PC-9 (cell line): ENCODE measurements around the gene ADGRD1. TPM values are rescaled to one million over a fixed set of nuclear protein-coding genes. Genes with fewer than 3 reads are reported as not detected.
A peak's percentile ranks its signal among the peaks of the same experiment; 100 is the strongest.

ENCODE experiments used
- BruUV-seq: library from RNA; stranded (reverse); fragments of 400-500 nt; replicated peaks from 2 replicates; lab custom pipeline; 2021; lab: Mats Ljungman, UMichigan
- CTCF ChIA-PET: fragments of 300-600 bp; sonication (Branson Sonifier 250); formaldehyde crosslinking; loops from one replicate; lab custom pipeline; 2022; ENCODE audit warnings: antibody characterized with exemption; lab: Charles Lee
- POLR2A ChIA-PET: fragments of 300-600 bp; sonication (Branson Sonifier 250); formaldehyde crosslinking; loops from one replicate; lab custom pipeline; 2022; ENCODE audit warnings: antibody characterized with exemption; ENCODE audit not compliant: unreplicated experiment; lab: Charles Lee
- DNase-seq, 2 experiments: peaks; one replicate each; pipeline versions ENCODE4 v3.0.0 to v3.0.0-alpha.2; 2015 to 2022; ENCODE audit warnings: mixed read lengths in 1 of 2
- H2AFZ ChIP-seq: fragments of 200-600 bp; sonication (generic); 2 replicates; pipeline ENCODE4 v1.8.1; 2017; ENCODE audit warnings: antibody characterized with exemption
- H3F3A ChIP-seq: fragments of 200-600 bp; sonication (generic); 2 replicates; pipeline ENCODE4 v1.8.1; 2017; ENCODE audit warnings: antibody characterized with exemption, mild to moderate bottlenecking, low read depth; ENCODE audit not compliant: insufficient read depth
- H3K27ac ChIP-seq: fragments of 200-600 bp; sonication (generic); 2 replicates; pipeline ENCODE4 v1.6.1; 2016; ENCODE audit warnings: mixed run types
- H3K27me3 ChIP-seq: fragments of 200-600 bp; sonication (generic); 2 replicates; pipeline ENCODE4 v1.6.1; 2016; ENCODE audit warnings: low read depth, mixed run types; ENCODE audit not compliant: insufficient read depth
- H3K36me3 ChIP-seq: fragments of 200-600 bp; sonication (generic); 2 replicates; pipeline ENCODE4 v1.6.1; 2016; ENCODE audit warnings: low read depth, mixed run types
- H3K4me1 ChIP-seq: fragments of 200-600 bp; sonication (generic); replicated peaks from 2 replicates; pipeline ENCODE4 v1.6.1; 2016; ENCODE audit warnings: mixed run types; ENCODE audit not compliant: insufficient read depth
- H3K4me2 ChIP-seq: fragments of 200-600 bp; sonication (generic); 2 replicates; pipeline ENCODE4 v1.6.1; 2017; ENCODE audit warnings: mixed run types
- H3K4me3 ChIP-seq: fragments of 200-600 bp; sonication (generic); 2 replicates; pipeline ENCODE4 v1.6.1; 2016; ENCODE audit warnings: mixed run types
- H3K79me2 ChIP-seq: fragments of 200-600 bp; sonication (generic); 2 replicates; pipeline ENCODE4 v1.6.1; 2017; ENCODE audit warnings: low read depth, mixed run types
- H3K9me2 ChIP-seq: fragments of 200-600 bp; sonication (generic); 2 replicates; pipeline ENCODE4 v1.8.1; 2017; ENCODE audit warnings: mild to moderate bottlenecking; ENCODE audit not compliant: insufficient read depth
- H3K9me3 ChIP-seq: fragments of 200-600 bp; sonication (generic); 2 replicates; pipeline ENCODE4 v1.8.1; 2016; ENCODE audit warnings: low read depth; ENCODE audit not compliant: insufficient read depth
- H4K20me1 ChIP-seq: fragments of 200-600 bp; sonication (generic); 2 replicates; pipeline ENCODE4 v1.8.1; 2017; ENCODE audit not compliant: insufficient read depth
- CTCF ChIP-seq: fragments of 200-600 bp; sonication (generic); conservative IDR thresholded peaks from 2 replicates; pipeline ENCODE4 v1.6.1; 2017; ENCODE audit warnings: mixed run types, antibody characterized with exemption, mild to moderate bottlenecking, moderate library complexity
- EZH2 ChIP-seq: fragments of 200-600 bp; sonication (generic); IDR thresholded peaks from 2 replicates; pipeline ENCODE4 v1.8.0; 2017; ENCODE audit warnings: antibody characterized with exemption, low read depth
- intact Hi-C: fragments of 100-400 bp; cut with micrococcal nuclease; formaldehyde crosslinking; loops from one replicate; pipeline ENCODE4 v1.10.0; 2022; ENCODE audit not compliant: unreplicated experiment
- total RNA-seq: library from RNA; stranded (reverse); gene quantifications from 2 replicates; pipeline ENCODE4 v1.2.3, GENCODE V29; 2021

Gene ADGRD1
- total RNA-seq, 1 experiment from 2014 or later: not detected

DNA sequence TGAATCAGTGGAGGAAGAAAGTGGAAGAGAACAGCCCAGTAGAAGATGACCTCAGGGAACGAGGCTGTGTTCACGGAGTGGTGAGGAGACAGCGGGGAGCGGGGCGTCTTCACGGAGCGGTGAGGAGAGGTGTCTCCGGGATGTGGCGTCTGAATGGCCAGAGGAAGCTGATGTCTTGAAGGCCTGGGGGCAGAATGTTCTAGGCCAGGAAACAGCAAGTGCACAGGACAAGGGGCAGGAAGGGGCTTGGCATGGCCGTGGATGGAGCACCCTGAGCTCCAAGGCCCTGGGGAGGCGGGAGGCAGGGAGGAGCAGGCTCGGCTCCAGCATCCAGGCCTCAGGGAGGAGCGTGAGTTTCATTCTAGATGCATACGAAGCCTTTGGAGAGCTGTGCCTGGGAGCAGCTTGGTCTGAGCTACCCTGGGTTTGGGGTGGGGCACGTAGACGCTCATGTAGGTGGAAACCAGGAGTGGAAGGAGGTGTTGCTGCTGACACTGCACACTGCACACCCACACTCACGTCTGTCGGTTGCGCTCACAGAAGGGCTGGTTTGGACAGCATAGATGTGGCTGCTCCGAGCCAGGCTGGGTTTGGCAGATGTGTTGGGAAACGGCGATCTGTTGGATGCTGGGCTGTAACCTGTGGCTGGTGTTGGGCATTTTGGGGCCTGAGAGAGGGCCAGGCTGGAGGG, 131.6 kb downstream of the ADGRD1 start:
- CTCF ChIA-PET: no interaction called here
- H3K27ac ChIP-seq: no peak overlapping the region
- H3K79me2 ChIP-seq: no peaks in the 10 kb centered on the region
- POLR2A ChIA-PET: no interaction called here
- H4K20me1 ChIP-seq: no peaks in the 10 kb centered on the region
- H3K36me3 ChIP-seq: no peaks in the 10 kb centered on the region
- intact Hi-C loops: no loop called here
- H3K4me1 ChIP-seq: no peaks in the 10 kb centered on the region
- H3K9me2 ChIP-seq: no peaks in the 10 kb centered on the region
- H3K4me3 ChIP-seq: no peak overlapping the region
- H3K9me3 ChIP-seq: no peaks in the 10 kb centered on the region
- TF ChIP-seq EZH2 (no peak), CTCF (no peak)
- H3K27me3 ChIP-seq: peaks cover 82% of the 10 kb centered on the region
- H3F3A ChIP-seq: no peaks in the 10 kb centered on the region
- H3K4me2 ChIP-seq: no peak overlapping the region
- no peak overlapping the region for H2AFZ ChIP-seq
- no TSS peak for BruUV-seq
- DNase-seq: no peak

- intact Hi-C loops: no loop called here
- H3K36me3 ChIP-seq: no peaks in the 10 kb centered on the region
- H3F3A ChIP-seq: no peaks in the 10 kb centered on the region
- no peaks in the 10 kb centered on the region for H3K9me3 ChIP-seq
- DNase-seq: no peak
- H3K4me1 ChIP-seq: no peaks in the 10 kb centered on the region
- ChIA-PET CTCF (no interaction called here), POLR2A (no interaction called here)
- BruUV-seq: no TSS peak
- TF ChIP-seq CTCF (no peak), EZH2 (no peak)
- no peaks in the 10 kb centered on the region for H3K79me2 ChIP-seq
- H3K9me2 ChIP-seq: no peaks in the 10 kb centered on the region
- H3K4me3 ChIP-seq: no peak overlapping the region
- no peak overlapping the region for H3K27ac ChIP-seq
- no peak overlapping the region for H3K4me2 ChIP-seq
- H2AFZ ChIP-seq: no peak overlapping the region
- H3K27me3 ChIP-seq: peaks cover 84% of the 10 kb centered on the region
- no peaks in the 10 kb centered on the region for H4K20me1 ChIP-seq
These were observed 132.3 kb downstream of the ADGRD1 start for GRCh38 chr12:131085816-131086591.

- no TSS peak for BruUV-seq
- intact Hi-C loops: no loop called here
These were observed 133.7 kb downstream of the ADGRD1 start for GRCh38 chr12:131087302-131087818.

More at GRCh38 chr12:131087302-131087818, 133.7 kb downstream of the ADGRD1 start:
- no peak overlapping the region for H3K4me3 ChIP-seq
- no peaks in the 10 kb centered on the region for H4K20me1 ChIP-seq
- peaks cover 87% of the 10 kb centered on the region for H3K27me3 ChIP-seq
- TF ChIP-seq CTCF: no peak
- TF ChIP-seq EZH2: no peak
- no peak overlapping the region for H3K4me2 ChIP-seq
- ChIA-PET POLR2A (no interaction called here), CTCF (no interaction called here)
- peak in 1 of 2 experiments; percentile 25 for DNase-seq
- H3K79me2 ChIP-seq: no peaks in the 10 kb centered on the region
- no peak overlapping the region for H2AFZ ChIP-seq
- H3K36me3 ChIP-seq: no peaks in the 10 kb centered on the region
- H3F3A ChIP-seq: no peaks in the 10 kb centered on the region
- no peaks in the 10 kb centered on the region for H3K4me1 ChIP-seq
- H3K9me2 ChIP-seq: no peaks in the 10 kb centered on the region
- H3K27ac ChIP-seq: no peak overlapping the region
- no peaks in the 10 kb centered on the region for H3K9me3 ChIP-seq
